ENCODE results near the gene ACKR4. TPM values are rescaled to one million over a fixed set of nuclear protein-coding genes. Genes with fewer than 3 reads are reported as not detected.

ACKR4 gene
- total and polyA plus RNA-seq, 2 experiments from 2014 or later = 0.26 TPM; not detected in 1

GRCh38 chr3:132622148-132622547 is 25.1 kb downstream of the ACKR4 start:
- no peak overlapping the region for H2AFZ ChIP-seq
- no peaks in the 10 kb centered on the region for H4K20me1 ChIP-seq (replicated peaks; ENCODE audit: insufficient read depth)
- H3K4me3 Mint-ChIP-seq = no peak overlapping the region
- no peak overlapping the region for H3K4me3 ChIP-seq
- no peaks in the 10 kb centered on the region for H3K9me2 ChIP-seq (ENCODE audit: insufficient read depth)
- peaks cover 11% of the 10 kb centered on the region; the same call in 2 of the 3 replicates for H3K4me1 Mint-ChIP-seq
- no peaks in the 10 kb centered on the region for H3K79me2 ChIP-seq (replicated peaks; ENCODE audit: insufficient read depth)
- no peak overlapping the region for H3K27ac Mint-ChIP-seq
- no peak overlapping the region for H3K27ac ChIP-seq (ENCODE audit: low read depth)
- H3K36me3 ChIP-seq (ENCODE audit: insufficient read depth) = no peaks in the 10 kb centered on the region
- H3K27me3 Mint-ChIP-seq (ENCODE audit: insufficient read depth, low read depth, poor library complexity) = no peaks in the 10 kb centered on the region
- DNase-seq (ENCODE audit: low spot score) (no peak), ATAC-seq (no peak)
- no peak overlapping the region for H3K4me2 ChIP-seq
- H3K4me1 ChIP-seq (ENCODE audit: insufficient read depth) = peaks cover 9% of the 10 kb centered on the region
- no peaks in the 10 kb centered on the region for H3K9me3 Mint-ChIP-seq
- peaks cover 2% of the 10 kb centered on the region; the same call in 2 of the 3 replicates for H3K36me3 Mint-ChIP-seq (ENCODE audit: low read depth)
- no peaks in the 10 kb centered on the region for H3F3A ChIP-seq (replicated peaks; ENCODE audit: low read depth)
- no peak for TF ChIP-seq EZH2phosphoT487 (IDR thresholded peaks at IDR 0.05; ENCODE audit: unreplicated experiment)
- TF ChIP-seq ETS1 (IDR thresholded peaks at IDR 0.05) = no peak
- no peak for TF ChIP-seq NANOG (IDR thresholded peaks at IDR 0.05; ENCODE audit: borderline replicate concordance)
- no peak for TF ChIP-seq ZNF114 (CRISPR knock-in tag; IDR thresholded peaks at IDR 0.05)
- no peak for TF ChIP-seq STAT1 (IDR thresholded peaks at IDR 0.05; ENCODE audit: unreplicated experiment)
- no peak for TF ChIP-seq JUNB (IDR thresholded peaks at IDR 0.05; ENCODE audit: unreplicated experiment)
- no peak for TF ChIP-seq REST (IDR thresholded peaks at IDR 0.05; ENCODE audit: unreplicated experiment)
- H3K27me3 ChIP-seq (ENCODE audit: insufficient read depth) = no peaks in the 10 kb centered on the region

- Mint-ChIP-seq H3K4me3 (no peak overlapping the region), H3K4me1 (peaks cover 14% of the 10 kb centered on the region; the same call in 2 of the 3 replicates), H3K27ac (no peak overlapping the region), H3K9me3 (no peaks in the 10 kb centered on the region), H3K27me3 (ENCODE audit: insufficient read depth, low read depth, poor library complexity) (no peaks in the 10 kb centered on the region), H3K36me3 (ENCODE audit: low read depth) (peaks cover 2% of the 10 kb centered on the region; the same call in 2 of the 3 replicates)
- H2AFZ ChIP-seq = no peak overlapping the region
- H3K9me2 ChIP-seq (ENCODE audit: insufficient read depth) = no peaks in the 10 kb centered on the region
- peaks cover 14% of the 10 kb centered on the region for H3K4me1 ChIP-seq (ENCODE audit: insufficient read depth)
- no peak overlapping the region for H3K4me2 ChIP-seq
- H3K36me3 ChIP-seq (ENCODE audit: insufficient read depth) = no peaks in the 10 kb centered on the region
- no peak overlapping the region for H3K27ac ChIP-seq (ENCODE audit: low read depth)
- H3K79me2 ChIP-seq (replicated peaks; ENCODE audit: insufficient read depth) = no peaks in the 10 kb centered on the region
- H3K27me3 ChIP-seq (ENCODE audit: insufficient read depth) = no peaks in the 10 kb centered on the region
- H3F3A ChIP-seq (replicated peaks; ENCODE audit: low read depth) = no peaks in the 10 kb centered on the region
- ATAC-seq (no peak), DNase-seq (ENCODE audit: low spot score) (no peak)
- H4K20me1 ChIP-seq (replicated peaks; ENCODE audit: insufficient read depth) = no peaks in the 10 kb centered on the region
- H3K4me3 ChIP-seq = no peak overlapping the region
- TF ChIP-seq EZH2phosphoT487 (IDR thresholded peaks at IDR 0.05; ENCODE audit: unreplicated experiment) (no peak), ETS1 (IDR thresholded peaks at IDR 0.05) (no peak), ZNF331 (CRISPR knock-in tag; IDR thresholded peaks at IDR 0.05; ENCODE audit: low read depth) (no peak), CTCF (conservative IDR thresholded peaks at IDR 0.05; ENCODE audit: low read depth in 2 of 2) (no peak), CREB1 (CRISPR knock-in tag; IDR thresholded peaks at IDR 0.05; ENCODE audit: low read depth) (no peak), NANOG (IDR thresholded peaks at IDR 0.05; ENCODE audit: borderline replicate concordance) (no peak), ZNF114 (CRISPR knock-in tag; IDR thresholded peaks at IDR 0.05) (no peak)
These were observed 25.7 kb downstream of the ACKR4 start for GRCh38 chr3:132622761-132623160.
